PFSK-1 (cell line): Measurements from ENCODE around the gene TPK1.

ENCODE experiments used
- POLR2AphosphoS5 ChIP-seq: IDR thresholded peaks from 2 replicates; pipeline ENCODE4 v1.6.1; 2012; ENCODE audit warnings: low read depth, mild to moderate bottlenecking, control low read depth, low read length, moderate library complexity
- TAF1 ChIP-seq: IDR thresholded peaks from 2 replicates; pipeline ENCODE4 v1.6.1; 2012; ENCODE audit warnings: low read length, control low read depth, borderline replicate concordance; ENCODE audit not compliant: insufficient read depth
- TF ChIP-seq, protein P1 (sequence below), 2 experiments: IDR thresholded peaks; 2 replicates each; pipeline versions ENCODE4 v1.6.1 to v1.8.0; 2011 to 2012; ENCODE audit warnings: low read depth in 2 of 2, low read length in 2 of 2, control low read depth in 1 of 2, inconsistent platforms in 1 of 2, mild to moderate bottlenecking in 1 of 2, moderate library complexity in 1 of 2; ENCODE audit not compliant: insufficient read depth in 1 of 2

DNA sequence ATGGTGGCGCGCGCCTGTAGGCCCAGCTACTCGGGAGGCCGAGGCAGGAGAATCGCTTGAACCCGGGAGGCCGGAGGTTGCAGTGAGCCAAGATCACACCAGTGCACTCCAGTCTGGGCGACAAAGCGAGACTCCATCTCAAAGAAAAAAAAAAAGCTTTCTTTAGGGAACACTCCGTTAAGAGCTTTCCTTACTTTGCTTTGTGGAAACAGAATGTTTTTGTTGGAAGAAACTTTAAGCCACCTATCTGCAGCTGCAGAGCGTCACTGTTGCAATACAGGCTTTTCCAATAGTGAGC, 641 bp upstream of the TPK1 start:
- TF ChIP-seq TAF1 = no peak
- TF ChIP-seq POLR2AphosphoS5 = no peak
- TF ChIP-seq, protein P1, sequence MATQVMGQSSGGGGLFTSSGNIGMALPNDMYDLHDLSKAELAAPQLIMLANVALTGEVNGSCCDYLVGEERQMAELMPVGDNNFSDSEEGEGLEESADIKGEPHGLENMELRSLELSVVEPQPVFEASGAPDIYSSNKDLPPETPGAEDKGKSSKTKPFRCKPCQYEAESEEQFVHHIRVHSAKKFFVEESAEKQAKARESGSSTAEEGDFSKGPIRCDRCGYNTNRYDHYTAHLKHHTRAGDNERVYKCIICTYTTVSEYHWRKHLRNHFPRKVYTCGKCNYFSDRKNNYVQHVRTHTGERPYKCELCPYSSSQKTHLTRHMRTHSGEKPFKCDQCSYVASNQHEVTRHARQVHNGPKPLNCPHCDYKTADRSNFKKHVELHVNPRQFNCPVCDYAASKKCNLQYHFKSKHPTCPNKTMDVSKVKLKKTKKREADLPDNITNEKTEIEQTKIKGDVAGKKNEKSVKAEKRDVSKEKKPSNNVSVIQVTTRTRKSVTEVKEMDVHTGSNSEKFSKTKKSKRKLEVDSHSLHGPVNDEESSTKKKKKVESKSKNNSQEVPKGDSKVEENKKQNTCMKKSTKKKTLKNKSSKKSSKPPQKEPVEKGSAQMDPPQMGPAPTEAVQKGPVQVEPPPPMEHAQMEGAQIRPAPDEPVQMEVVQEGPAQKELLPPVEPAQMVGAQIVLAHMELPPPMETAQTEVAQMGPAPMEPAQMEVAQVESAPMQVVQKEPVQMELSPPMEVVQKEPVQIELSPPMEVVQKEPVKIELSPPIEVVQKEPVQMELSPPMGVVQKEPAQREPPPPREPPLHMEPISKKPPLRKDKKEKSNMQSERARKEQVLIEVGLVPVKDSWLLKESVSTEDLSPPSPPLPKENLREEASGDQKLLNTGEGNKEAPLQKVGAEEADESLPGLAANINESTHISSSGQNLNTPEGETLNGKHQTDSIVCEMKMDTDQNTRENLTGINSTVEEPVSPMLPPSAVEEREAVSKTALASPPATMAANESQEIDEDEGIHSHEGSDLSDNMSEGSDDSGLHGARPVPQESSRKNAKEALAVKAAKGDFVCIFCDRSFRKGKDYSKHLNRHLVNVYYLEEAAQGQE (IDR thresholded peaks at IDR 0.05; ENCODE audit: insufficient read depth in 1 of 2, low read depth in 2 of 2, low read length in 2 of 2) = no peak
